Astrocyte of the hippocampus (primary cell): ENCODE measurements around the gene PRM1.
"Not testable (repeated sequence)": the region's sequence is repeated elsewhere in the genome, so short reads cannot be mapped to it uniquely, and the experiment has no call there.

Experiments
- DNase-seq: peaks from one replicate; pipeline ENCODE4 v3.0.0; 2011; ENCODE audit warnings: low read depth, low spot score

The PRM1 gene

GRCh38 chr16:11314309-11314894 lies 33.3 kb upstream of the PRM1 start:
- no peak for DNase-seq

- DNase-seq, result no peak
Observed at GRCh38 chr16:11313493-11314308, 32.6 kb upstream of the PRM1 start.

- DNase-seq, result peak; percentile 84
Observed at GRCh38 chr16:11312718-11313492, 31.8 kb upstream of the PRM1 start.

- no peak for DNase-seq
Observed at GRCh38 chr16:11310997-11311561, 29.9 kb upstream of the PRM1 start.

GRCh38 chr16:11310634-11310977 lies 29.5 kb upstream of the PRM1 start:
- DNase-seq, result no peak

- no peak for DNase-seq
Observed at GRCh38 chr16:11309895-11310633, 28.9 kb upstream of the PRM1 start.

GRCh38 chr16:11308493-11309283 lies 27.6 kb upstream of the PRM1 start:
- no peak for DNase-seq

GRCh38 chr16:11307639-11308492 lies 26.7 kb upstream of the PRM1 start:
- no peak for DNase-seq

GRCh38 chr16:11306997-11307638 lies 26.0 kb upstream of the PRM1 start:
- no peak for DNase-seq

GRCh38 chr16:11306381-11306780 lies 25.3 kb upstream of the PRM1 start:
- no peak for DNase-seq

GRCh38 chr16:11303405-11304138 lies 22.4 kb upstream of the PRM1 start:
- no peak for DNase-seq

- DNase-seq, result no peak
Observed at GRCh38 chr16:11302977-11303376, 21.8 kb upstream of the PRM1 start.

- DNase-seq, result no peak
Observed at GRCh38 chr16:11301645-11302501, 20.7 kb upstream of the PRM1 start.

- DNase-seq, result no peak
Observed at GRCh38 chr16:11300560-11300892, 19.4 kb upstream of the PRM1 start.

GRCh38 chr16:11299865-11300559 lies 18.9 kb upstream of the PRM1 start:
- no peak for DNase-seq

- DNase-seq, result not testable (repeated sequence)
Observed at GRCh38 chr16:11298950-11299547, 17.9 kb upstream of the PRM1 start.
